NCI-H510A (cell line): ENCODE measurements around the gene CASZ1.
A peak's percentile ranks its signal among the peaks of the same experiment; 100 is the strongest.

Experiments
- DNase-seq: peaks from one replicate; lab custom pipeline; 2025; lab: John Stamatoyannopoulos, UW

CASZ1 gene

DNA sequence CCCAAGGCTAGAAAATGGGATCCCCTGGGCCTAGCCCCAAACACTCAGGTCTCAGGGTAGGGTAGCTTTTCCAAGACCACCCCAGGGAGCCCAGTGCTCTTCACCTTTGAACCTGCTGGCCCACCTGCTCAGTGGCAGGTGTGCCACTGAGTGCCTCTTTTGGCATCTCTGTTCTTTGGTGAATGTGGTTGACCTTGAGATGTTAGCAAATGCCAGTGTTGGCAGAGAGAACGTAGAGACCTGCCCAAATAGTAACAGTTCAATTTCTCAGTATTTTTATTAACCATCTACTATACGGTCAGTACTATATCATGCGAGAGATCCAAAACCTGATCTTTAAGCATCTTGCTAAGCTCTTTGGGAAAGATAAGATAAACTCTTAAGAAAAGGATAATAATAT is 193.5 kb downstream of the CASZ1 start:
- no peak for DNase-seq

DNA sequence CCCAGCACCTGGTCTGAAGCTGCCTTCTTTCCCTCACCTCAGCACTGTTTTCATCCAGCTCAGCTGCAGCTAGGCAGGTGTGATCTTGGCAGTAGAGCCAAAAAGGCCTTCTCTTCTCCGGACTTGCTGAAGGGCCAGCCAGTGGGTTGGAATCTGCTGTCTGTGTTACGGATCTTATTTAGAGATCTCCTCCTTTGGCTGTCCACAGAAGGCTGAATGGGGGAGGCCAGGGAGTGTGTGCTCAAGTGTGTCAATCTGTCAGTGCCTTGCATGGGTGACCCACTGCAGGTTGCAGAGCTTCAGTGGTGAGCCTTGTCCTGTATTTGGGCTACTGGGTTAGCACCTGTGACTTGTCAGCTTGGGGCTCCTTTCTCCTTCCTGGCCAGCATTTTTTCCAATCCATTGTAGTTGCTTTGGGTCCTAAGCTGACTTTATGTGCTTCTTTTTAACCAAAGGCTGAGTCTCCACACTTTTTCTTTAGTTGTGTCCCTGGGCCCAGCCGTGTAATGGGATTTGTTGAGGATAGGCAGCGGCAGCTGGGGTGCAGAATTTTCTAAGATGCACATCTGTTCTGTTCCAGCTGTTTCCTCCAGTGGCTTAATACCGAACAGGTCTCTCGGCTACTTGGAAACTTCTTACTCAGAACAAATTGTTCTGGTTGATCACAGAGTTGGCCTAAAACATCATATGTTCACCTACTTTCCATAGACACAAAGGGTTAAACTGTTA is 194.9 kb downstream of the CASZ1 start:
- no peak for DNase-seq

DNA sequence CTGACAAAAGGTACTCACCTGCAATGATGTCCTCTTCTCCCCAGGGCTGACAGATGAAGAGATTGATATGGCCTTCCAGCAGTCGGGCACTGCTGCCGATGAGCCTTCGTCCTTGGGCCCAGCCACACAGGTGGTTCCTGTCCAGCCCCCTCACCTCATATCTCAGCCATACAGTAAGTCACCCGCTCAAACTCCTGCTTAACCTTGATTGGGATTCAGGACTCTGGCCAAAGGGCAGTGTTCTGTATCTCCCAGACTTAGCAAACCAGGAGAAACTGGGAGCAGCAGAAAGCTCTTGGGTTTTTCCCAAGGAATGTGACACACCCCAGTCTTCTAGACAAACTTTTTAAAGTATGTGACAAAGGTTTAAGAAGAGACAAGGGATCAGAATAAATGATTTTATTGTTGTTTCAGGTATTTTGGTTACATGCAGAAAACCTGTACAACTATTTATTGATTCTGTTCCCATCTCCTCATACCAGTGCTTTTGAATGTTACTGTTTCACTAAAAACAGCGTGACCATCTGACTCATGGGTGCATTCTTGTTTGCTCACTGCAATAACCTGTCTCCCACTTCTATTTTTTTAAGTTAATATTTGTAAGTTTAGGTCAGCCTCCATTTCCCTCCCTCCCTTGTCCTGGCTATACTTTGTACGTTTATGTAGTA is 197.1 kb downstream of the CASZ1 start:
- DNase-seq: no peak

DNA sequence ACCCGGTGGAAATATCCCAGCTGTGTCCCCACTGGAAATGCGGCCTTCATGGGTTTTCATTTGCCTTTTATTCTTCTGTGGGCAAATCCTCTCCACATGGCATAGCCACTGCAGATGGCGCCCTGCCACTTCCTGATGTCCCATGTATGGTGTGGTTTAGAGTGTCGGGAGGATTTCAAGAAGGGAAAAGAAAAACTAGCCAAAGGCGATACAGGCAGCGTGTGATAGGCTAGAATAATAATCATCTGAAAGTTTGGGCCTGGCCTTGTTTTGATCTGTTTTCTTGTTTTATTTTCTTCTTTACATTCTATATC is 198.1 kb downstream of the CASZ1 start:
- DNase-seq: peak; percentile 88

DNA sequence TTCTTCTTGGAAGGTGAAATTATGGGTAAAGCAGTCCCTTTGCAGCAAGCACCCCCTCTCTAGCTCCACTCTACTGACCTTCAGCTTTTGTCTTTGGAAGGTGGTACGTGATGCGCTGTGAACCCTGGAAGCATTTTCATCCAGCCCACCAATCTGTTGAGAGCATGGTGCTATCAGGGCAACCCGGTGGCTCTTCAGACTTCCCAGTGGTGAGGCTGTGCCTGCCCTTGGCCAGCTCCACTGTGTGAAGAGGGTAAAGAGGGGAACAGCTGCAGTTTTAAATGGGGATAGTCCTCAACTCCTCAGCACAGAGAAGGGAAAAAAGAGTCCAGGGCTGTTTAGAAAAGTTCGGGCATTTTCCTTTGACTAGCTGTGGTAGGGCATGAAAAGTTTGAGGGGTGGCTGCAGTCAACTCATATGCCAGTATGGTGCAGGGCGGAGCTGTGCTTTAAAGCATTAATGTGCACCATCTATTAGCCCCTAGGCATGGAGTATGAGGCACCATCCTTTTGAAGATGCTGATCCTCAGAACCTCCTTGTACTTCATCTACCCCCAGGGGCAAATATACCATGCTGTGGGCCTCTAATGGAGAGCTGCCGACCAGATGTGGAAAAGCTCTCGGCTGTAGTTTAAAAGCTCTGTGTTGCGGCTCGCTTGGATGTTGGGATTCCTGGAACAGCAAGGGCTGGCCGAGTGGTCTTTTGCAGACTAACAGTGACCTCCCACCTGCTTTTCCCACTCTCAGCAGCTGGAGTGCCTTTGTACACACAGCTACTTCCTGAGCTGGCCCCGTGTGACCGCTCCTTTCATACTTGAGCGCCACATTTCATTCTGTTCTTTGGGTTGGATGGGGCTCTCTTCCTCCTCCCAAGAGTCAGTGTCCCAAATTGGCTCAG is 198.7 kb downstream of the CASZ1 start:
- DNase-seq: peak; percentile 90

DNA sequence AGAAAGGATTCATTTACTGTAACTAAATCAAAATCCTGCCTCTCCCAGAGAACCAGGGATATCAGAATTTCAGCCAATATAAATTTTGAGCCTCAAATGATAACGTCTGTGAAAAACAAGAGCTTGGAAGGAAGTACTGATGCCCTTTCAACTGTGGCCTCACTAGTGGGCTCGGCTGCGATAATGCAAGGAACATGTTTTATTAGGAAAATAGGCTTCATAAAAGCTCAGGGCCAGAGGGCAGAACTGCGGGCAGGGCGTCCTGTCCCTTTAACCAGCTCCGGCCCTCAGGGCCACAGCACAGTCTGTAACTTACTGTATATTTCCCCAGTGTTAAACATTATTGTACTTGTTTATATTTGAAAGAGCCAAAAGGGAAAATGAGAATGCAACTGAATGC is 199.7 kb downstream of the CASZ1 start:
- no peak for DNase-seq

DNA sequence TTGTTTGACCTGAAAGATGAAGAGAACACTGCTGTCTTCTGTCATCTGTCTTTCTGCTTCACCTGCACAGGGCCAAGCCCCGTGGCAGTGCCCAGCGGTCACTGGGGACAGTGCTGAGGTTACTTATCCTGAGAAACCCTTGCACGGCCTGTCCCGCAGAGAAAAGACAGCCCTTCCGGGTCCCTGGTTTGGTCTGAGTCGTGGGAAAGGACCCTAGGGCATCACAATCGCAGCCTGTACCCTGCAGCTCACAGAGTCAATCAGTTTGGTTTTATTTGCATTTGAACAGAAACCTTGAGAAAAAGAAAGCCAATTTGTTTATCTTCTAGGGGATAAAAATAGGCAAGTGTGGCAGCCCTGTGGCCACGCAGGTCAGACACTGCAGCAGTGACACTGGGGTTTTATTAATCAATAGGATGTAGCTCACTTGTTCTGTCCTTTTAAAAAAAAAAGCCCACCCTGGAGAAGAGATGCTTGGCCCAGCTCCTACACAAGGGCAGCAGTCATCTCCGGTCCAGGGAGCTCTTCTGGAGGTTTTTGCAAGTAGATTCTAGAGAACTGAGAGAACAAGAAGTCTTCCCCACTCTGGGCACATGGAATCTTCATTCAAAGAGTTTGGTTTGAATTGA is 201.7 kb downstream of the CASZ1 start:
- DNase-seq: no peak

DNA sequence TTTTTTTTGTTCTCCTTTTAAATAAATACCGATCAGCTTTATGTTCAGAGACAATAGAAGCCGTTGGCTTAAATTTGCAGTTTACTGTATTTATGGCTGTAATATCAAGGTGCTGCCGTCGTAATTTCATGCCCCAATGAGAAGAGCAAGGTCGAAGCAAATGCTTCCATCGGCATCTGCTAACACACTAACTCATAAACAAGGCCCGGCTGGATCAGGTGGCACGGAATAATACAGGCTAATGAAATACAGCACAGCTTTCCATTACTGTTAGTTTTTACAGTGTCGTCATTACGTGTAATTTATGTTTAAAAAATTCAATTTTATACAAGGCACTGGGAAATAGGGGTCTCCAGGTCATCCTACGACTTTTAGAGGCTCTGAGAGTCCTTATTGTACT is 202.7 kb downstream of the CASZ1 start:
- DNase-seq: peak; percentile 41

DNA sequence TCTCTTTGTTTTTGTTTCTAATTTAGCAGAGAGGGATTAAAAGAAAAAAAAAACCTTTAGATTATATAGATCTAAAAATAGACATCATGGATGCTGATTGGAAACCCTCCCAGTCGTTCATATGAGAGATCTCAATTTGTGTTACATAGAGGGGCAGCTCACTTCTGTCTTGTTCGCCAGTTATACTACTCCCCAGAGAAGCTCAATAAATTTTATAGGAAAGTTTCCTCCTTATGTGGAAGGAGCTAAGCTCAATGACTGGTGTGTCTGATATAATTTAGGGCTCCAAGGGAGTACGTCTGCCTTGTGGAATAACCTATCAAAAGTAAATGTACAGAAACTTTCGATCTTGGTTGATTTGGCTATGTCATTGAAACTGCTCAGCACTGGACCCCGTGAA is 204.1 kb downstream of the CASZ1 start:
- no peak for DNase-seq

DNA sequence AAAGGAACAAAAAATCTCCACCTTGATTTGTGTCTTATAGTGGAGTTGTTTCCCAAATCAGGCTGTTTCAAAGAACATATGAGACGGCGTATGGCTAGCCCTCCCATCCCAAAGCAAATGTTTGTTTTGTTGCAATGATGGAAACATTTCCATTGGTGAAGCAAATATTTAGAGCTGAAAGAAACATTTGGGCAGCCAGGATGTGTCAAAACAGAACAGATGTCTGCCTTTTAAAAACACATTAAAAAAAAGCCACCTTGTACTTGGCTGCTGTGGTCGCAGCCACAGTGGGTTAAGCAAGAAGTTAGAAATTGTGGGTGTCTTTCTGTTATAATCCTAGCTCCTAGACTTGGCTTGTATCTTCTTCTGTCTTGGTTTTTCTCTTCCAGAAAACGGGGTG is 205.4 kb downstream of the CASZ1 start:
- no peak for DNase-seq

DNA sequence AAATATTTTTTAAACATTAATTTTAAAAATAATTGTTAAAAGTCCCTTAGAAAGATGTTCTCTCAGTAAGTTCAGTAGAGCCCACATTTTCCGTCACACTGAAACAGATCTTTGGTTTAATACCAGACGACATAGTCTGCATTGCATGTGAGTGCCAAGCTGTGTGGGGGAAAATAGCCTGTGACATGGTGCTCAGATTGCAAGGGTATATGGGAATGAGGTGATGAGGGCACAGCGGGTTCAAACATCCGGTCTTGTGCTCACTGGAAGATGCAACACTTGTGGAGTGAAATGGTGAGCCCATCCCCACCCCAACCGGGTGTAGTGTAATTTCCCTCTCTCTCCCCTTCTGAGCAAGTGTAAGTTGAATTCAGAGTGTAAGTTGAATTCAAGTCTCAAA is 207.4 kb downstream of the CASZ1 start:
- no peak for DNase-seq

DNA sequence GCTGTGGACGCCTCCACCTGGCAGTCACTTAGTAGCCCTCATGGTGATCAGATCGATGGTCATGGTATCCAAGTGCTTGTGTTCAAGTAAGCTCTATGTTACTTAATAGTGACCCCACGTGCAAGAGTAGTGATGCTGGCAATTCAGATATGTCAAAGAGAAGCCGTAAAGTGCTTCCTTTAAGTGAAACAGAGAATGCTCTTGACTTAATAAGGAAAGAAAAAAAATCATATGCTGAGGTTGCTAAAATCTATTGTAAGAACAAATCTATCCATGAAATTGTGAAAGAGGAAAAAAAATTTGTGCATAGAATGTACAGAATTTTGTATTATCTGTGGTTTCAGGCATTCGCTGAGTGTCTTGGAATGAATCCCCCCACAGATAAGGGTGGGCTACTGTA is 207.8 kb downstream of the CASZ1 start:
- no peak for DNase-seq
